B cell (primary cell): Measurements from ENCODE around the gene PDGFA. TPM values are rescaled to one million over a fixed set of nuclear protein-coding genes. Genes with fewer than 3 reads are reported as not detected.

Experiments
- ATAC-seq: fragments of 200-7000 bp; cut with Tn5 transposase; one replicate; pipeline ENCODE4 v1.10.0; 2021; ENCODE audit warnings: low read depth, mild to moderate bottlenecking, moderate number of reproducible peaks, moderate library complexity
- CTCF ChIA-PET: fragments of 350-600 bp; sonication (Branson Sonifier 250); formaldehyde crosslinking; loops from one replicate; lab custom pipeline; 2021; ENCODE audit warnings: antibody characterized with exemption, inconsistent platforms; lab: Charles Lee
- POLR2A ChIA-PET: fragments of 350-600 bp; sonication (Branson Sonifier 250); formaldehyde crosslinking; loops from one replicate; lab custom pipeline; 2021; ENCODE audit warnings: antibody characterized with exemption; lab: Charles Lee
- DNase-seq: peaks from one replicate; pipeline ENCODE4 v3.0.0; 2013
- H2AFZ ChIP-seq: 2 replicates; pipeline ENCODE4 v1.6.1; 2012; ENCODE audit warnings: mild to moderate bottlenecking, low read depth, low read length; ENCODE audit not compliant: insufficient read depth, poor library complexity, severe bottlenecking
- H3K27ac ChIP-seq, 2 donors: 1 replicate in 1 of 2; 2 replicates in 1 of 2; pipeline ENCODE4 v1.5.1; 2012 to 2013; ENCODE audit warnings: low read length in 2 of 2, mild to moderate bottlenecking in 2 of 2, moderate library complexity in 1 of 2
- H3K27me3 ChIP-seq, 4 experiments: fragments of 200-600 bp in 1 of 4; sonication (generic) in 1 of 4; replicated peaks in 1 of 4; 1 replicate in 2 of 4; 2 replicates in 2 of 4; pipeline versions ENCODE4 v1.6.1 to v1.7.0; 2013 to 2016; ENCODE audit warnings: low read length in 3 of 4, mild to moderate bottlenecking in 2 of 4, mixed read lengths in 1 of 4, moderate library complexity in 1 of 4; ENCODE audit not compliant: insufficient read depth in 4 of 4, control insufficient read depth in 3 of 4; ENCODE audit errors: control extremely low read depth in 1 of 4
- H3K36me3 ChIP-seq, 2 experiments: replicated peaks in 1 of 2; 1 replicate in 1 of 2; 2 replicates in 1 of 2; pipeline versions ENCODE4 v1.6.1 to v1.7.1; 2013; ENCODE audit warnings: low read length in 1 of 2; ENCODE audit not compliant: insufficient read depth in 2 of 2, control insufficient read depth in 1 of 2; ENCODE audit errors: control extremely low read depth in 1 of 2, extremely low read depth in 1 of 2
- H3K4me1 ChIP-seq, 2 donors: fragments of 200-600 bp in 1 of 2; sonication (generic) in 1 of 2; 1 replicate in 1 of 2; 2 replicates in 1 of 2; pipeline versions ENCODE4 v1.5.1 to v1.6.1; 2013 to 2017; ENCODE audit warnings: low read length in 2 of 2; ENCODE audit not compliant: control insufficient read depth in 2 of 2, insufficient read depth in 2 of 2
- H3K4me2 ChIP-seq: replicated peaks from 2 replicates; pipeline ENCODE3; 2012; ENCODE audit warnings: mild to moderate bottlenecking, low read depth, low read length; ENCODE audit not compliant: poor library complexity, severe bottlenecking
- H3K4me3 ChIP-seq, 5 experiments: fragments of 200-600 bp in 1 of 5; sonication (generic) in 1 of 5; 1 replicate in 3 of 5; 2 replicates in 2 of 5; pipeline versions ENCODE4 v1.5.1 to v1.7.0; 2011 to 2016; ENCODE audit warnings: low read length in 4 of 5, mild to moderate bottlenecking in 4 of 5, low read depth in 2 of 5, control low read depth in 1 of 5, moderate library complexity in 1 of 5; ENCODE audit not compliant: insufficient read depth in 1 of 5; ENCODE audit errors: control extremely low read depth in 1 of 5, extremely low read depth in 1 of 5
- H3K79me2 ChIP-seq: fragments of 200-600 bp; sonication (generic); one replicate; pipeline ENCODE4 v1.6.0; 2016; ENCODE audit warnings: low read length; ENCODE audit not compliant: control insufficient read depth, insufficient read depth
- H3K9ac ChIP-seq: fragments of 200-600 bp; sonication (generic); 2 replicates; pipeline ENCODE4 v1.6.1; 2017; ENCODE audit warnings: mild to moderate bottlenecking, low read length, moderate library complexity
- H3K9me3 ChIP-seq, 3 donors: one replicate each; pipeline versions ENCODE4 v1.6.1 to v1.7.1; 2013; ENCODE audit warnings: low read length in 2 of 3; ENCODE audit not compliant: control insufficient read depth in 2 of 3, insufficient read depth in 1 of 3; ENCODE audit errors: control extremely low read depth in 1 of 3
- H4K20me1 ChIP-seq: 2 replicates; pipeline ENCODE4 v1.6.0; 2012; ENCODE audit warnings: mild to moderate bottlenecking, low read length; ENCODE audit not compliant: insufficient read depth, control insufficient read depth, poor library complexity, severe bottlenecking
- H3K27ac Mint-ChIP-seq: one replicate; pipeline ENCODE4 v1.8.0; 2021; ENCODE audit warnings: mixed read lengths
- H3K27me3 Mint-ChIP-seq: one replicate; pipeline ENCODE4 v1.8.0; 2021; ENCODE audit warnings: mixed read lengths
- H3K4me1 Mint-ChIP-seq: one replicate; pipeline ENCODE4 v1.8.0; 2021; ENCODE audit warnings: mixed read lengths
- H3K4me3 Mint-ChIP-seq: one replicate; pipeline ENCODE4 v1.8.0; 2021; ENCODE audit warnings: mixed read lengths
- H3K9me3 Mint-ChIP-seq: one replicate; pipeline ENCODE4 v1.8.0; 2022; ENCODE audit warnings: mixed read lengths; ENCODE audit not compliant: insufficient read depth
- EZH2 ChIP-seq: IDR thresholded peaks from 2 replicates; pipeline ENCODE4 v1.6.1; 2012; ENCODE audit warnings: borderline replicate concordance, low read depth, mild to moderate bottlenecking, moderate library complexity, low read length; ENCODE audit not compliant: insufficient read depth, poor library complexity, severe bottlenecking
- WGBS: methylation state at CpG from one replicate; pipeline ENCODE4 v1.1.5; 2013; ENCODE audit warnings: missing lambda C conversion rate; ENCODE audit not compliant: insufficient coverage; 5-methylcytosine and 5-hydroxymethylcytosine counted together
- intact Hi-C: fragments of 100-400 bp; cut with micrococcal nuclease; formaldehyde crosslinking; loops from one replicate; pipeline ENCODE4 v1.10.0; 2022
- polyA plus RNA-seq: library from polyadenylated mRNA; depleted of rRNA; stranded (reverse); fragments of >200 nt; gene quantifications from 2 replicates; pipeline ENCODE4 v1.2.3, GENCODE V29; 2012
- total RNA-seq, 2 donors: library from RNA; stranded (reverse); fragments of 120-200 nt in 1 of 2; gene quantifications; 1 replicate in 1 of 2; 2 replicates in 1 of 2; pipeline versions ENCODE4 v1.2.3 to v1.2.4, GENCODE V29; 2013 to 2022
- TF ChIP-seq, protein P1 (sequence below): fragments of 200-600 bp; IDR thresholded peaks from one replicate; pipeline ENCODE4 v1.8.0; 2022; ENCODE audit warnings: antibody characterized with exemption, mild to moderate bottlenecking

PDGFA gene
- total and polyA plus RNA-seq, 2 donors (not counting 1 experiment from before 2014, with no cell fraction given) = 0.36 to 1.5 TPM

GRCh38 chr7:568031-568951, 48.6 kb upstream of the PDGFA start:
- intact Hi-C loops = no loop called here
- H3K79me2 ChIP-seq = no peaks in the 10 kb centered on the region
- no peak for TF ChIP-seq EZH2
- TF ChIP-seq, protein P1, sequence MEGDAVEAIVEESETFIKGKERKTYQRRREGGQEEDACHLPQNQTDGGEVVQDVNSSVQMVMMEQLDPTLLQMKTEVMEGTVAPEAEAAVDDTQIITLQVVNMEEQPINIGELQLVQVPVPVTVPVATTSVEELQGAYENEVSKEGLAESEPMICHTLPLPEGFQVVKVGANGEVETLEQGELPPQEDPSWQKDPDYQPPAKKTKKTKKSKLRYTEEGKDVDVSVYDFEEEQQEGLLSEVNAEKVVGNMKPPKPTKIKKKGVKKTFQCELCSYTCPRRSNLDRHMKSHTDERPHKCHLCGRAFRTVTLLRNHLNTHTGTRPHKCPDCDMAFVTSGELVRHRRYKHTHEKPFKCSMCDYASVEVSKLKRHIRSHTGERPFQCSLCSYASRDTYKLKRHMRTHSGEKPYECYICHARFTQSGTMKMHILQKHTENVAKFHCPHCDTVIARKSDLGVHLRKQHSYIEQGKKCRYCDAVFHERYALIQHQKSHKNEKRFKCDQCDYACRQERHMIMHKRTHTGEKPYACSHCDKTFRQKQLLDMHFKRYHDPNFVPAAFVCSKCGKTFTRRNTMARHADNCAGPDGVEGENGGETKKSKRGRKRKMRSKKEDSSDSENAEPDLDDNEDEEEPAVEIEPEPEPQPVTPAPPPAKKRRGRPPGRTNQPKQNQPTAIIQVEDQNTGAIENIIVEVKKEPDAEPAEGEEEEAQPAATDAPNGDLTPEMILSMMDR = no peak
- no peaks in the 10 kb centered on the region for H3K4me1 Mint-ChIP-seq
- no peak overlapping the region for H3K9ac ChIP-seq
- H3K36me3 ChIP-seq = no peaks in the 10 kb centered on the region
- H3K27ac ChIP-seq = no peak overlapping the region
- H3K9me3 Mint-ChIP-seq = no peaks in the 10 kb centered on the region
- no peak overlapping the region for H2AFZ ChIP-seq
- ATAC-seq (no peak), DNase-seq (no peak)
- no peaks in the 10 kb centered on the region for H3K4me1 ChIP-seq
- peaks cover 0 to 7% (median 0%) of the 10 kb centered on the region in 3 donors for H3K9me3 ChIP-seq
- H3K4me2 ChIP-seq = no peak overlapping the region
- 98% methylated on average over 32 of the region's 33 CpGs for WGBS
- no peak overlapping the region for H3K27ac Mint-ChIP-seq
- H3K4me3 ChIP-seq = no peak overlapping the region
- no peaks in the 10 kb centered on the region for H3K27me3 Mint-ChIP-seq
- H3K27me3 ChIP-seq = no peaks in the 10 kb centered on the region
- CTCF ChIA-PET = no interaction called here
- POLR2A ChIA-PET = no interaction called here
- H3K4me3 Mint-ChIP-seq = no peak overlapping the region
- no peaks in the 10 kb centered on the region for H4K20me1 ChIP-seq

DNA sequence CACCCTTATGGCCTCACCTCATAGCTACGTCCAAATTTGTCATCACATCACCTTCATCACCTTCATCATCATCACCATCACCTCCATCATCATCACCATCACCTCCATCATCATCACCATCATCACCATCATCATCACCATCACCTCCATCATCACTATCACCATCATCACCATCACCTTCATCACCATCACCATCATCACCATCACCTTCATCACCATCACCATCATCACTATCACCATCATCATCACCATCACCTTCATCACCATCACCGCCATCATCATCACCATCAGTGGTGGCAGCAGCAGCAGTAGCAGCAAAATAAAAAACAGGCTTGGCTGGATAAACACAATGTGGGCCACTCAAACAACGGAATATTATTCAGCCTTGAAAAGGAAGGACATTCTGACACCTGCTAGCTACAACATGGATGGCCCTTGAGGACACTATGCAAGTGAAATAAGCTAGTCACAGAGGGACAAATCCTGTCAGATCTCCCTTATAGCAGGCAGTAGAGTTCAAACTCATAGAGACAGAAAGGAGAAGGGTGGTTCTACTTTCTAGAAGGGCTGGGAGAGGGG, 47.7 kb upstream of the PDGFA start:
- intact Hi-C loops = no loop called here
- DNase-seq = no peak
- ChIA-PET CTCF (no interaction called here), POLR2A (no interaction called here)
- Histone ChIP-seq H2AFZ (no peak overlapping the region), H3K9me3 (peaks cover 0 to 7% (median 0%) of the 10 kb centered on the region in 3 donors), H3K27ac (no peak overlapping the region), H3K36me3 (no peaks in the 10 kb centered on the region), H3K4me3 (no peak overlapping the region), H4K20me1 (no peaks in the 10 kb centered on the region), H3K4me2 (no peak overlapping the region), H3K27me3 (no peaks in the 10 kb centered on the region), H3K9ac (no peak overlapping the region), H3K79me2 (no peaks in the 10 kb centered on the region), H3K4me1 (no peaks in the 10 kb centered on the region)
- WGBS = 100% methylated on average over 2 of the region's 3 CpGs
- Mint-ChIP-seq H3K4me3 (no peak overlapping the region), H3K27me3 (no peaks in the 10 kb centered on the region), H3K9me3 (no peaks in the 10 kb centered on the region), H3K27ac (no peak overlapping the region), H3K4me1 (no peaks in the 10 kb centered on the region)
- no peak for ATAC-seq
- TF ChIP-seq, protein P1 = no peak
- no peak for TF ChIP-seq EZH2
